GM23338 (cell line): Measurements from ENCODE around the gene COPS2. TPM values are rescaled to one million over a fixed set of nuclear protein-coding genes. Genes with fewer than 3 reads are reported as not detected.
A peak's percentile ranks its signal among the peaks of the same experiment; 100 is the strongest.

Experiments used
- ATAC-seq: fragments of 200-7000 bp; cut with Tn5 transposase; 3 replicates; pipeline ENCODE4 v1.9.1; 2020
- DNase-seq: peaks from one replicate; pipeline ENCODE4 v3.0.0-alpha.2; 2015; ENCODE audit warnings: low spot score
- H2AFZ ChIP-seq: fragments of 200-600 bp; sonication (generic); 2 replicates; pipeline ENCODE4 v1.8.0; 2016; ENCODE audit warnings: antibody characterized with exemption, mild to moderate bottlenecking, moderate library complexity
- H3F3A ChIP-seq: fragments of 200-600 bp; sonication (generic); replicated peaks from 2 replicates; pipeline ENCODE4 v1.8.0; 2017; ENCODE audit warnings: antibody characterized with exemption, mixed run types, low read depth
- H3K27ac ChIP-seq: fragments of 200-600 bp; sonication (generic); 2 replicates; pipeline ENCODE4 v1.6.1; 2016; ENCODE audit warnings: low read depth
- H3K27me3 ChIP-seq: fragments of 200-600 bp; sonication (generic); 2 replicates; pipeline ENCODE4 v1.8.0; 2016; ENCODE audit warnings: mild to moderate bottlenecking, mixed run types, moderate library complexity; ENCODE audit not compliant: insufficient read depth
- H3K36me3 ChIP-seq: fragments of 200-600 bp; sonication (generic); 2 replicates; pipeline ENCODE4 v1.8.0; 2016; ENCODE audit warnings: mild to moderate bottlenecking; ENCODE audit not compliant: insufficient read depth
- H3K4me1 ChIP-seq: fragments of 200-600 bp; sonication (generic); 2 replicates; pipeline ENCODE4 v1.8.0; 2016; ENCODE audit warnings: mild to moderate bottlenecking, moderate library complexity; ENCODE audit not compliant: insufficient read depth
- H3K4me2 ChIP-seq: fragments of 200-600 bp; sonication (generic); 2 replicates; pipeline ENCODE4 v1.7.1; 2017; ENCODE audit warnings: mixed run types
- H3K4me3 ChIP-seq: fragments of 200-600 bp; sonication (generic); 2 replicates; pipeline ENCODE4 v1.6.1; 2016; ENCODE audit warnings: mixed run types
- H3K79me2 ChIP-seq: fragments of 200-600 bp; sonication (generic); replicated peaks from 2 replicates; pipeline ENCODE4 v1.8.0; 2017; ENCODE audit warnings: mild to moderate bottlenecking; ENCODE audit not compliant: insufficient read depth
- H3K9me2 ChIP-seq: fragments of 200-600 bp; sonication (generic); 2 replicates; pipeline ENCODE4 v1.8.0; 2017; ENCODE audit not compliant: insufficient read depth
- H4K20me1 ChIP-seq: fragments of 200-600 bp; sonication (generic); replicated peaks from 2 replicates; pipeline ENCODE4 v1.8.0; 2017; ENCODE audit warnings: mild to moderate bottlenecking; ENCODE audit not compliant: insufficient read depth
- H3K27ac Mint-ChIP-seq: 2 replicates; pipeline ENCODE4 v1.8.0; 2020; ENCODE audit warnings: inconsistent platforms, mild to moderate bottlenecking, moderate library complexity, mixed read lengths
- H3K27me3 Mint-ChIP-seq: 3 replicates; pipeline ENCODE4 v1.8.0; 2022; ENCODE audit warnings: low read depth, mild to moderate bottlenecking, moderate library complexity, mixed read lengths, inconsistent platforms; ENCODE audit not compliant: insufficient read depth, poor library complexity
- H3K36me3 Mint-ChIP-seq: 3 replicates; pipeline ENCODE4 v1.8.0; 2021; ENCODE audit warnings: low read depth, mild to moderate bottlenecking, inconsistent platforms, moderate library complexity, mixed read lengths
- H3K4me1 Mint-ChIP-seq: 3 replicates; pipeline ENCODE4 v1.8.0; 2020; ENCODE audit warnings: mild to moderate bottlenecking, inconsistent platforms, mixed read lengths
- H3K4me3 Mint-ChIP-seq: 3 replicates; pipeline ENCODE4 v1.8.0; 2021; ENCODE audit warnings: moderate library complexity, mild to moderate bottlenecking, inconsistent platforms, mixed read lengths
- H3K9me3 Mint-ChIP-seq: 3 replicates; pipeline ENCODE4 v1.8.0; 2020; ENCODE audit warnings: moderate library complexity, mild to moderate bottlenecking, inconsistent platforms, mixed read lengths
- CREB1 ChIP-seq: fragments of 250-450 bp; sonication (Bioruptor Pico); IDR thresholded peaks from 2 replicates; pipeline ENCODE4 v1.5.0; 2020; ENCODE audit warnings: low read depth, mild to moderate bottlenecking, moderate library complexity
- ETS1 ChIP-seq: IDR thresholded peaks from 2 replicates; pipeline ENCODE4 v1.6.1; 2016; ENCODE audit warnings: antibody characterized with exemption
- EZH2 ChIP-seq: fragments of 200-600 bp; sonication (generic); IDR thresholded peaks from one replicate; pipeline ENCODE4 v1.8.0; 2017; ENCODE audit warnings: antibody characterized with exemption, mild to moderate bottlenecking, low read depth; ENCODE audit not compliant: unreplicated experiment
- EZH2phosphoT487 ChIP-seq: fragments of 200-600 bp; sonication (generic); IDR thresholded peaks from one replicate; pipeline ENCODE4 v1.8.1; 2018; ENCODE audit warnings: antibody characterized with exemption; ENCODE audit not compliant: unreplicated experiment
- JUNB ChIP-seq: IDR thresholded peaks from one replicate; pipeline ENCODE4 v1.6.1; 2016; ENCODE audit warnings: antibody characterized with exemption; ENCODE audit not compliant: unreplicated experiment
- NANOG ChIP-seq: IDR thresholded peaks from 2 replicates; pipeline ENCODE4 v1.6.1; 2016; ENCODE audit warnings: antibody characterized with exemption, borderline replicate concordance
- POLR2AphosphoS5 ChIP-seq: IDR thresholded peaks from 2 replicates; pipeline ENCODE4 v1.6.1; 2016; ENCODE audit warnings: antibody characterized with exemption, low read depth
- REST ChIP-seq: IDR thresholded peaks from one replicate; pipeline ENCODE4 v1.6.1; 2018; ENCODE audit warnings: antibody characterized with exemption; ENCODE audit not compliant: unreplicated experiment
- STAT1 ChIP-seq: IDR thresholded peaks from one replicate; pipeline ENCODE4 v1.6.1; 2016; ENCODE audit warnings: antibody characterized with exemption; ENCODE audit not compliant: unreplicated experiment
- ZNF114 ChIP-seq: fragments of 250-450 bp; sonication (Bioruptor Pico); IDR thresholded peaks from 2 replicates; pipeline ENCODE4 v1.5.0; 2020; ENCODE audit warnings: mild to moderate bottlenecking, moderate library complexity
- ZNF331 ChIP-seq: fragments of 250-450 bp; sonication (Bioruptor Pico); IDR thresholded peaks from 2 replicates; pipeline ENCODE4 v1.5.0; 2020; ENCODE audit warnings: low read depth, mild to moderate bottlenecking, moderate library complexity
- ZNF462 ChIP-seq: fragments of 250-450 bp; sonication (Bioruptor Pico); IDR thresholded peaks from 2 replicates; pipeline ENCODE4 v1.5.0; 2020; ENCODE audit warnings: mild to moderate bottlenecking, moderate library complexity
- polyA plus RNA-seq: library from polyadenylated mRNA; unstranded; fragments of >200 nt; fragmentation: Nextera tagmentation; extraction: Ambion mirVana; gene quantifications from 2 replicates; pipeline ENCODE4 v1.2.1, GENCODE V29; 2016
- total RNA-seq: library from RNA; depleted of rRNA; stranded (reverse); fragments of >200 nt; shearing (Covaris generic); gene quantifications from 2 replicates; pipeline ENCODE4 v1.2.3, GENCODE V29; 2014
- TF ChIP-seq, protein P1 (sequence below), 2 experiments: fragments of 200-600 bp in 1 of 2; sonication (generic) in 1 of 2; conservative IDR thresholded peaks; 2 replicates each; pipeline versions ENCODE4 v1.5.1 to v1.6.1; 2016 to 2017; ENCODE audit warnings: antibody characterized with exemption in 2 of 2, low read depth in 2 of 2, mild to moderate bottlenecking in 2 of 2, moderate library complexity in 1 of 2

Gene COPS2
- total and polyA plus RNA-seq, 2 experiments from 2014 or later = 38.7 to 67.3 TPM

DNA sequence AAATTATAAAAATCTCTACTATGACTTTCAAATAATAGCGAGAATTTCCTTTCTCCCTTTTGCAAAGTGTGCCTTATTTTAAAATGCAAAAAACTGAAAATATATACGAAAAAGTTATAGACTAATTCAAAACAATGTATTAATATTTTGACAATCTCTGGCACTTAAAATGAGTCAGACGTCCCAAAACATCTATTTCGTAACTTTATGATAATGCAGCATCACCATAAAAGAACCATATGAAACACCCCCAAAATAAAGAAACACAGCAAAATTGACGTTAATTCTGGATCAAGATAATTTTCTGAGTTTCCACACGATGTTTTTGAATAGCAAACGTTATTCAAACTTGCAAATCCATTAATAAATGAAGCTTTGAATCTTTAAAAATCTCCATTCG is 1.0 kb downstream of the COPS2 start:
- DNase-seq (no peak), ATAC-seq (no peak)
- H3F3A ChIP-seq = no peaks in the 10 kb centered on the region; the same call in 1 of the 2 replicates
- Mint-ChIP-seq H3K27me3 (no peaks in the 10 kb centered on the region), H3K4me3 (peak overlapping the region; percentile 99), H3K27ac (peak overlapping the region; percentile 99), H3K4me1 (peaks cover 13% of the 10 kb centered on the region), H3K36me3 (no peaks in the 10 kb centered on the region), H3K9me3 (no peaks in the 10 kb centered on the region)
- peak overlapping the region; percentile 68 for H3K27ac ChIP-seq
- peaks cover 1% of the 10 kb centered on the region for H3K4me1 ChIP-seq
- H4K20me1 ChIP-seq = peaks cover 8% of the 10 kb centered on the region
- H2AFZ ChIP-seq = no peak overlapping the region
- peak overlapping the region; percentile 82 for H3K4me3 ChIP-seq
- H3K27me3 ChIP-seq = no peaks in the 10 kb centered on the region
- peak overlapping the region; percentile 93 for H3K4me2 ChIP-seq
- H3K79me2 ChIP-seq = peaks cover 71% of the 10 kb centered on the region
- no peak for TF ChIP-seq JUNB
- TF ChIP-seq EZH2 = no peak
- no peak for TF ChIP-seq STAT1
- TF ChIP-seq EZH2phosphoT487 = no peak
- TF ChIP-seq POLR2AphosphoS5 = no peak
- TF ChIP-seq ETS1 = no peak
- TF ChIP-seq ZNF331 = no peak
- no peak for TF ChIP-seq ZNF462 (CRISPR knock-in tag)
- no peak for TF ChIP-seq REST
- no peak for TF ChIP-seq ZNF114
- TF ChIP-seq, protein P1, sequence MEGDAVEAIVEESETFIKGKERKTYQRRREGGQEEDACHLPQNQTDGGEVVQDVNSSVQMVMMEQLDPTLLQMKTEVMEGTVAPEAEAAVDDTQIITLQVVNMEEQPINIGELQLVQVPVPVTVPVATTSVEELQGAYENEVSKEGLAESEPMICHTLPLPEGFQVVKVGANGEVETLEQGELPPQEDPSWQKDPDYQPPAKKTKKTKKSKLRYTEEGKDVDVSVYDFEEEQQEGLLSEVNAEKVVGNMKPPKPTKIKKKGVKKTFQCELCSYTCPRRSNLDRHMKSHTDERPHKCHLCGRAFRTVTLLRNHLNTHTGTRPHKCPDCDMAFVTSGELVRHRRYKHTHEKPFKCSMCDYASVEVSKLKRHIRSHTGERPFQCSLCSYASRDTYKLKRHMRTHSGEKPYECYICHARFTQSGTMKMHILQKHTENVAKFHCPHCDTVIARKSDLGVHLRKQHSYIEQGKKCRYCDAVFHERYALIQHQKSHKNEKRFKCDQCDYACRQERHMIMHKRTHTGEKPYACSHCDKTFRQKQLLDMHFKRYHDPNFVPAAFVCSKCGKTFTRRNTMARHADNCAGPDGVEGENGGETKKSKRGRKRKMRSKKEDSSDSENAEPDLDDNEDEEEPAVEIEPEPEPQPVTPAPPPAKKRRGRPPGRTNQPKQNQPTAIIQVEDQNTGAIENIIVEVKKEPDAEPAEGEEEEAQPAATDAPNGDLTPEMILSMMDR (conservative IDR thresholded peaks at IDR 0.05; ENCODE audit: low read depth in 2 of 2) = no peak
- no peak for TF ChIP-seq NANOG
- no peak for TF ChIP-seq CREB1 (CRISPR knock-in tag)
- no peaks in the 10 kb centered on the region for H3K36me3 ChIP-seq
- no peaks in the 10 kb centered on the region for H3K9me2 ChIP-seq
